ENCODE results near the gene DYNC2H1.

GRCh38 chr11:103491777-103492176 is 382.6 kb downstream of the DYNC2H1 start:
- TF ChIP-seq PATZ1 (tag by site-specific recombination; IDR thresholded peaks at IDR 0.05): no peak
- no peak for TF ChIP-seq ZNF133 (tag by site-specific recombination; IDR thresholded peaks at IDR 0.05)
- TF ChIP-seq, protein P1, sequence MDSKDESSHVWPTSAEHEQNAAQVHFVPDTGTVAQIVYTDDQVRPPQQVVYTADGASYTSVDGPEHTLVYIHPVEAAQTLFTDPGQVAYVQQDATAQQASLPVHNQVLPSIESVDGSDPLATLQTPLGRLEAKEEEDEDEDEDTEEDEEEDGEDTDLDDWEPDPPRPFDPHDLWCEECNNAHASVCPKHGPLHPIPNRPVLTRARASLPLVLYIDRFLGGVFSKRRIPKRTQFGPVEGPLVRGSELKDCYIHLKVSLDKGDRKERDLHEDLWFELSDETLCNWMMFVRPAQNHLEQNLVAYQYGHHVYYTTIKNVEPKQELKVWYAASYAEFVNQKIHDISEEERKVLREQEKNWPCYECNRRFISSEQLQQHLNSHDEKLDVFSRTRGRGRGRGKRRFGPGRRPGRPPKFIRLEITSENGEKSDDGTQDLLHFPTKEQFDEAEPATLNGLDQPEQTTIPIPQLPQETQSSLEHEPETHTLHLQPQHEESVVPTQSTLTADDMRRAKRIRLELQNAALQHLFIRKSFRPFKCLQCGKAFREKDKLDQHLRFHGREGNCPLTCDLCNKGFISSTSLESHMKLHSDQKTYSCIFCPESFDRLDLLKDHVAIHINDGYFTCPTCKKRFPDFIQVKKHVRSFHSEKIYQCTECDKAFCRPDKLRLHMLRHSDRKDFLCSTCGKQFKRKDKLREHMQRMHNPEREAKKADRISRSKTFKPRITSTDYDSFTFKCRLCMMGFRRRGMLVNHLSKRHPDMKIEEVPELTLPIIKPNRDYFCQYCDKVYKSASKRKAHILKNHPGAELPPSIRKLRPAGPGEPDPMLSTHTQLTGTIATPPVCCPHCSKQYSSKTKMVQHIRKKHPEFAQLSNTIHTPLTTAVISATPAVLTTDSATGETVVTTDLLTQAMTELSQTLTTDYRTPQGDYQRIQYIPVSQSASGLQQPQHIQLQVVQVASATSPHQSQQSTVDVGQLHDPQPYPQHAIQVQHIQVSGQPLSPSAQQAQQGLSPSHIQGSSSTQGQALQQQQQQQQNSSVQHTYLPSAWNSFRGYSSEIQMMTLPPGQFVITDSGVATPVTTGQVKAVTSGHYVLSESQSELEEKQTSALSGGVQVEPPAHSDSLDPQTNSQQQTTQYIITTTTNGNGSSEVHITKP (tag by site-specific recombination; IDR thresholded peaks at IDR 0.05): no peak
- no peak for TF ChIP-seq ZNF660 (tag by site-specific recombination; IDR thresholded peaks at IDR 0.05)
- no peak for TF ChIP-seq ZFP41 (tag by site-specific recombination; IDR thresholded peaks at IDR 0.05; ENCODE audit: borderline replicate concordance)
- TF ChIP-seq, protein P2, sequence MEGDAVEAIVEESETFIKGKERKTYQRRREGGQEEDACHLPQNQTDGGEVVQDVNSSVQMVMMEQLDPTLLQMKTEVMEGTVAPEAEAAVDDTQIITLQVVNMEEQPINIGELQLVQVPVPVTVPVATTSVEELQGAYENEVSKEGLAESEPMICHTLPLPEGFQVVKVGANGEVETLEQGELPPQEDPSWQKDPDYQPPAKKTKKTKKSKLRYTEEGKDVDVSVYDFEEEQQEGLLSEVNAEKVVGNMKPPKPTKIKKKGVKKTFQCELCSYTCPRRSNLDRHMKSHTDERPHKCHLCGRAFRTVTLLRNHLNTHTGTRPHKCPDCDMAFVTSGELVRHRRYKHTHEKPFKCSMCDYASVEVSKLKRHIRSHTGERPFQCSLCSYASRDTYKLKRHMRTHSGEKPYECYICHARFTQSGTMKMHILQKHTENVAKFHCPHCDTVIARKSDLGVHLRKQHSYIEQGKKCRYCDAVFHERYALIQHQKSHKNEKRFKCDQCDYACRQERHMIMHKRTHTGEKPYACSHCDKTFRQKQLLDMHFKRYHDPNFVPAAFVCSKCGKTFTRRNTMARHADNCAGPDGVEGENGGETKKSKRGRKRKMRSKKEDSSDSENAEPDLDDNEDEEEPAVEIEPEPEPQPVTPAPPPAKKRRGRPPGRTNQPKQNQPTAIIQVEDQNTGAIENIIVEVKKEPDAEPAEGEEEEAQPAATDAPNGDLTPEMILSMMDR (tag by site-specific recombination; IDR thresholded peaks at IDR 0.05): no peak
- TF ChIP-seq TCF7L2 (IDR thresholded peaks at IDR 0.05; ENCODE audit: borderline replicate concordance, low read depth, low read length): no peak
- no peak for TF ChIP-seq ZNF623 (tag by site-specific recombination; IDR thresholded peaks at IDR 0.05)
- TF ChIP-seq ZBTB21 (tag by site-specific recombination; IDR thresholded peaks at IDR 0.05): no peak
- no peak for TF ChIP-seq ZNF433 (tag by site-specific recombination; IDR thresholded peaks at IDR 0.05; ENCODE audit: low read depth)
